NCI-H1092 treated with DMSO at 0.1 percent for 48 hours (cell line): ENCODE results near the gene HTT.

Experiments used
- DNase-seq: peaks from one replicate; lab custom pipeline; 2025; lab: John Stamatoyannopoulos, UW

HTT gene

DNA sequence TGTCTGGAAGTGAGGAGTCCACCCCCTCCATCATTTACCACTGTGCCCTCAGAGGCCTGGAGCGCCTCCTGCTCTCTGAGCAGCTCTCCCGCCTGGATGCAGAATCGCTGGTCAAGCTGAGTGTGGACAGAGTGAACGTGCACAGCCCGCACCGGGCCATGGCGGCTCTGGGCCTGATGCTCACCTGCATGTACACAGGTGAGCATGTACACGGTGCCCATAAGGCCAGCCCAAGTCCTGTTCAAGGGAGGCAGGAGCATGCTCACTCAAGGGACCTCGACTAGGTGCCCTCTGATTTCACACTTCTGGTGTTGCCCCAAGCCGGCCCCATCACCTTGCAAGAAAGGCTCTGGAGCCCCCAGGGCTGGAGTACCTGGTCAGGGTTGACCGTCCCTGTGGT, 161.1 kb downstream of the HTT start:
- no peak for DNase-seq

DNA sequence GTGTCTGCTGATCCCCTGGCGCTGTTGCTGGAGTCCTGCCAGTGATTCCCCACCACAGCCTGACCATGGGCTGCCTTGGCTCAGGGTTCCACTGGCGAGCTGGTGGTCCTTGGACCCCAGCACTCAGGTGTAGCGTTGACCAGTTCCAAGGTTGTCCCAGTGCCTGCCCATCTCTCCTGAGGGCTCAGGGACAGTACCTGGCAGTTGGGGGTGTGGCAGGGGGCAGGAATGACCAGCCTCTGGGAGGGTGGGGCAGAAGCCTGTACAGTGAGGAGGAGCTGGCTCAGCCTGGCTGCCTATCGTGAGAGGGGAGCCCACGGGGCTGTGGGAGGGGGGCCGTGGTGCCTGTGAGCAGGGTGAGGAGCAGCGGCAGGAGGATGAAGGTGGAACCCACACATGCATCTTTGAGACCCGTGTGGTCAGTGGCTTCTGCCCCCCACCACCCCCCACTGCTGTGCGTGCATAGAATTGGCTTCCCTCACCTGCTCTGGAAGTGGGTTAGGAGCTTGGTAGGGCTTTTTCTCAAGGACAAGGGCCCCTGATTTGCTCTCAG, 161.9 kb downstream of the HTT start:
- DNase-seq = no peak

DNA sequence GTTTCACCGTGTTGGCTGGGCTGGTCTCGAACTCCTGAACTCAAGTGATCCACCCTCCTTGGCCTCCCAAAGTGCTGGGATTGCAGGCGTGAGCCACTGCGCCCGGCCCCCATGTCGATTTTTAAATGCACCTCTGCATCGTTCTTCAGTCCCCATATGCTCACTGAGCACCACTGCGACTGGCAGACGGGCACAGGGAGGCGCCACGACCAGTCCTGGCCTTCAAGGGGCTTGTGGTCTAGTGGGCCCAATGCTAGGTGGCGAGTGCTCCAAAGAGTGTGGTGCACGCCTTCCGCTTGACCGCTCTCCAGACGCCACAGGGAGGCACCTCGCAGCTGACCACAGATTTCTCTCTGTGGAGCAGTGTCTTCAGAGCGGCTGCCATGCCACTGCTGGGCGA, 162.8 kb downstream of the HTT start:
- no peak for DNase-seq

DNA sequence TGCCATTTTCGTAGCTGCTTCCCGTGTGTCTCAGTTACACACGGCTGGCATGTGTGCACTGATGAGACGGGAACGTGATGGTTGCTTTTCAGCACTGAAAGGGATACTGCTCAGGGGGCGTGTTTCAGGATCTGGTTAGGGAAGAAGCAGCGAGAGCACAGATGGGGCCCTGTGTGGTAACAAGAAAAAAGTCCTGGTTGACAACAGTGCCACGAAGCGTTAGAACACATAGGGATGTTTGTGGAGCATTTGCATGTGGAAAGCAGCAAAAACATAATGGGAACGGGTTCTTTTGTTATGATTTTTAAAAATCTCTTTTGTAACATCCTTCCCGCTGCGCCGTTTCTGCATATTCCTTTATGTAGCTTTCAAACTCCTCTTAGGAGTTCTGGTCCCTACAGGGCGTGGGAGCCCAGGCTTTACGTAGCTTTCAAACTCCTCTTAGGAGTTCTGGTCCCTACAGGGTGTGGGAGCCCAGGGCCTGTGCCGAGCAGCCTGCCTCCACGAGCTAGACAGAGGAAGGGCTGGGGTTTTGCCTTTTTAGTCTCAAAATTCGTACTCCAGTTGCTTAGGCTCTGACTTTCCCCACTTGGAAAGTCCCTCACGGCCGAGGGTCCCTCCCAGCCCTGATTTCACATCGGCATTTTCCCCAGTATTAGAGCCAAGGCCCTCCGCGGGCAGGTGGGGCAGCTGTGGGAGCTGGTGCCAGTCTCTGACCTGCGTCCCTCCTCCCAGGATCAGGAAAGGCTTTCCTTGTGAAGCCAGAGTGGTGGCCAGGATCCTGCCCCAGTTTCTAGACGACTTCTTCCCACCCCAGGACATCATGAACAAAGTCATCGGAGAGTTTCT, 163.5 kb downstream of the HTT start:
- no peak for DNase-seq

DNA sequence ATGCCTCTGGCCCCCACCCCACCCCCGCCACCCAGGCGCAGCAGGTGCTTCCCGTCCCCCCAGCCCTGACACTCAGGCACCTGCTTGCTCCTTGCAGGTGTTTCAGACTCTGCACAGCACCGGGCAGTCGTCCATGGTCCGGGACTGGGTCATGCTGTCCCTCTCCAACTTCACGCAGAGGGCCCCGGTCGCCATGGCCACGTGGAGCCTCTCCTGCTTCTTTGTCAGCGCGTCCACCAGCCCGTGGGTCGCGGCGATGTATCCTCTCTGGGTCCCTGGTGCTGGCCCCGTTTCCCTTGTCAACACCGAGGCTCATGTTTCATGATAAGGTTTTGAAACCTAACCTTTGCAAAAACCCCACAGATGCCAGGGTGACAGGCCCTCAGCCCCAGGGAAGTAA, 164.2 kb downstream of the HTT start:
- DNase-seq = no peak

DNA sequence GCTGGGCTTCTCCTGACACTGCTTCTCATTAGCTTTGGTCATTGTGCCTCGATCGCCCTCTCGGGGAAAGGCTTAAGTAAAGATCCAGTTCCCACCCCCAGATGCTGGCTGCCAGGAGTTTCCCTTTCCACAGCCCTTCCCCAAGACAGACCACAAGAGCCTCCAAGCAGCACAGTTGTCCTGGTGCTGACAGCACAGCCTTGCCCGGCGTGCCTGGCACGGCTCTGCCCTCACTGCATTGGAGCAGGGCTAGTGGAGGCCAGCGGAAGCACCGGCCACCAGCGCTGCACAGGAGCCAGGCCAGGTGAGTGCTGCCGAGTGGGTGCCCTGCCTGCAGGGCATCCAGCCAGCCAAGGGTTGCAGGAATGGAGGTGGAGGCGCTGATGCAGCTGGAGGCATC, 164.8 kb downstream of the HTT start:
- no peak for DNase-seq

DNA sequence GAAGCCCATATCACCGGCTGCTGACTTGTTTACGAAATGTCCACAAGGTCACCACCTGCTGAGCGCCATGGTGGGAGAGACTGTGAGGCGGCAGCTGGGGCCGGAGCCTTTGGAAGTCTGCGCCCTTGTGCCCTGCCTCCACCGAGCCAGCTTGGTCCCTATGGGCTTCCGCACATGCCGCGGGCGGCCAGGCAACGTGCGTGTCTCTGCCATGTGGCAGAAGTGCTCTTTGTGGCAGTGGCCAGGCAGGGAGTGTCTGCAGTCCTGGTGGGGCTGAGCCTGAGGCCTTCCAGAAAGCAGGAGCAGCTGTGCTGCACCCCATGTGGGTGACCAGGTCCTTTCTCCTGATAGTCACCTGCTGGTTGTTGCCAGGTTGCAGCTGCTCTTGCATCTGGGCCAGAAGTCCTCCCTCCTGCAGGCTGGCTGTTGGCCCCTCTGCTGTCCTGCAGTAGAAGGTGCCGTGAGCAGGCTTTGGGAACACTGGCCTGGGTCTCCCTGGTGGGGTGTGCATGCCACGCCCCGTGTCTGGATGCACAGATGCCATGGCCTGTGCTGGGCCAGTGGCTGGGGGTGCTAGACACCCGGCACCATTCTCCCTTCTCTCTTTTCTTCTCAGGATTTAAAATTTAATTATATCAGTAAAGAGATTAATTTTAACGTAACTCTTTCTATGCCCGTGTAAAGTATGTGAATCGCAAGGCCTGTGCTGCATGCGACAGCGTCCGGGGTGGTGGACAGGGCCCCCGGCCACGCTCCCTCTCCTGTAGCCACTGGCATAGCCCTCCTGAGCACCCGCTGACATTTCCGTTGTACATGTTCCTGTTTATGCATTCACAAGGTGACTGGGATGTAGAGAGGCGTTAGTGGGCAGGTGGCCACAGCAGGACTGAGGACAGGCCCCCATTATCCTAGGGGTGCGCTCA, 165.8 kb downstream of the HTT start:
- DNase-seq = peak; percentile 54

DNA sequence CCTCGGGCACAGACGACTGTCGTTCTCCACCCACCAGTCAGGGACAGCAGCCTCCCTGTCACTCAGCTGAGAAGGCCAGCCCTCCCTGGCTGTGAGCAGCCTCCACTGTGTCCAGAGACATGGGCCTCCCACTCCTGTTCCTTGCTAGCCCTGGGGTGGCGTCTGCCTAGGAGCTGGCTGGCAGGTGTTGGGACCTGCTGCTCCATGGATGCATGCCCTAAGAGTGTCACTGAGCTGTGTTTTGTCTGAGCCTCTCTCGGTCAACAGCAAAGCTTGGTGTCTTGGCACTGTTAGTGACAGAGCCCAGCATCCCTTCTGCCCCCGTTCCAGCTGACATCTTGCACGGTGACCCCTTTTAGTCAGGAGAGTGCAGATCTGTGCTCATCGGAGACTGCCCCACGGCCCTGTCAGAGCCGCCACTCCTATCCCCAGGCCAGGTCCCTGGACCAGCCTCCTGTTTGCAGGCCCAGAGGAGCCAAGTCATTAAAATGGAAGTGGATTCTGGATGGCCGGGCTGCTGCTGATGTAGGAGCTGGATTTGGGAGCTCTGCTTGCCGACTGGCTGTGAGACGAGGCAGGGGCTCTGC, 166.5 kb downstream of the HTT start:
- no peak for DNase-seq

DNA sequence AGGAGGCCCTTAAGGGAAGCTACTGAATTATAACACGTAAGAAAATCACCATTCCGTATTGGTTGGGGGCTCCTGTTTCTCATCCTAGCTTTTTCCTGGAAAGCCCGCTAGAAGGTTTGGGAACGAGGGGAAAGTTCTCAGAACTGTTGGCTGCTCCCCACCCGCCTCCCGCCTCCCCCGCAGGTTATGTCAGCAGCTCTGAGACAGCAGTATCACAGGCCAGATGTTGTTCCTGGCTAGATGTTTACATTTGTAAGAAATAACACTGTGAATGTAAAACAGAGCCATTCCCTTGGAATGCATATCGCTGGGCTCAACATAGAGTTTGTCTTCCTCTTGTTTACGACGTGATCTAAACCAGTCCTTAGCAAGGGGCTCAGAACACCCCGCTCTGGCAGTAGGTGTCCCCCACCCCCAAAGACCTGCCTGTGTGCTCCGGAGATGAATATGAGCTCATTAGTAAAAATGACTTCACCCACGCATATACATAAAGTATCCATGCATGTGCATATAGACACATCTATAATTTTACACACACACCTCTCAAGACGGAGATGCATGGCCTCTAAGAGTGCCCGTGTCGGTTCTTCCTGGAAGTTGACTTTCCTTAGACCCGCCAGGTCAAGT, 167.5 kb downstream of the HTT start:
- DNase-seq = no peak

DNA sequence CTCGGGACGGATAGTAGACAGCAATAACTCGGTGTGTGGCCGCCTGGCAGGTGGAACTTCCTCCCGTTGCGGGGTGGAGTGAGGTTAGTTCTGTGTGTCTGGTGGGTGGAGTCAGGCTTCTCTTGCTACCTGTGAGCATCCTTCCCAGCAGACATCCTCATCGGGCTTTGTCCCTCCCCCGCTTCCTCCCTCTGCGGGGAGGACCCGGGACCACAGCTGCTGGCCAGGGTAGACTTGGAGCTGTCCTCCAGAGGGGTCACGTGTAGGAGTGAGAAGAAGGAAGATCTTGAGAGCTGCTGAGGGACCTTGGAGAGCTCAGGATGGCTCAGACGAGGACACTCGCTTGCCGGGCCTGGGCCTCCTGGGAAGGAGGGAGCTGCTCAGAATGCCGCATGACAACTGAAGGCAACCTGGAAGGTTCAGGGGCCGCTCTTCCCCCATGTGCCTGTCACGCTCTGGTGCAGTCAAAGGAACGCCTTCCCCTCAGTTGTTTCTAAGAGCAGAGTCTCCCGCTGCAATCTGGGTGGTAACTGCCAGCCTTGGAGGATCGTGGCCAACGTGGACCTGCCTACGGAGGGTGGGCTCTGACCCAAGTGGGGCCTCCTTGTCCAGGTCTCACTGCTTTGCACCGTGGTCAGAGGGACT, 168.8 kb downstream of the HTT start:
- no peak for DNase-seq

DNA sequence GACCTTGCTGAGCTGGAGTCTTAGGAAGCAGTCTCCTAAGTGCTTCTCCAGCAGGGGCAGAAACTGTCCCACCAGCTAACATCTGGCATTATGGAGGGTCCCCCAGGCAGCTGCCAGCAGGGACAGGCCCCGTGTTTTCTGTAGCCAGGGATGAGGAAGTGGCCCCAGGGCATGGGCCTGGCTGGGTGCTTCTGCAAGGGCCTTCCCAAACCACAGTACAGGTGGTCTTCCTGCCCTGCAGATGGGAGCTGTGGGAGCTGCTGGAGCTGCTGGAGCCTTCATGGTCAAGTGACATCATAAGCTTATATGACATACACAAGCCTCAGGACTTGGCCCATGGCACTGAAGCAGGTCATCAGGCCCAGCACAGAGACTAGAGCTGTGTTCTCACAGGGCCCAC, 169.5 kb downstream of the HTT start:
- no peak for DNase-seq

DNA sequence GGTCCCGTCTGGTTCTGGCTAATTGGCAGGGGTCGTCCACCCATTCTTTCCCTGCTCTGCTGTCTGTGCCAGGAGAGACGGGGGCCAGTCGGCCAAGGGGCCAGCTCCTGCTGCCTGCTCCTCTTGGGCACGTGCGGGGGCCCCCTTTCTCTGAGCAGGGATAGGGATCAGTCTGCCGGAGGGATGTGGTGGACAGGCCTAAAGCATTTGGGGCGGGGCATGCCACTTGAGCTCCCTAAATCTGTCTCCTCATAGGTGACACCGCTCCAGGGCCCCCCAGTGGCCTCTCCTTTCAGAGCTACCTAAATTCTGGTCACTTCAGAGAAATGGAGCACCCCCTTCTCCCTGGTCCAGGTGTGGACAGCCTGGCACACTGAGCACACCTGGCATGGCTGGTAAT, 170.3 kb downstream of the HTT start:
- DNase-seq = no peak

DNA sequence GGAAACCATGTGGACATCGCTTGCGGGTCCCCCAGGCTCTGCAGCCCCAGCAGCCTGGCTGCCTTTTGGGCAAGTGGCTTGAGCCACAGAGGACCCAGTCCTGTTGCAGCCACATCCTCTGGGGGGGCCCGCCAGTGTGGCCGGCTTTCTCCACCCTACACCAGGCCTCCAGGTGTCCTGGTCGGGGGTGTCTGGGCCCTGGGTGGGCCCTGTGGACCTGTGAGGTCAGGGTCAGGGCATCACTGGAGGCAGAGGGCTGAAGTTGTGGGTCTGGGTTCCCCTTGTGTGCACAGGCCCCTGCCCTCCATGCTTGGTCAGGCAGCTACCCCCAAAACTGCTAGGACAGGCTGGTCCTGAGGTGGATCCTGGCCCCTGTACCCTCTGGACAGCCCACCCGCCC, 171.2 kb downstream of the HTT start:
- DNase-seq = no peak

DNA sequence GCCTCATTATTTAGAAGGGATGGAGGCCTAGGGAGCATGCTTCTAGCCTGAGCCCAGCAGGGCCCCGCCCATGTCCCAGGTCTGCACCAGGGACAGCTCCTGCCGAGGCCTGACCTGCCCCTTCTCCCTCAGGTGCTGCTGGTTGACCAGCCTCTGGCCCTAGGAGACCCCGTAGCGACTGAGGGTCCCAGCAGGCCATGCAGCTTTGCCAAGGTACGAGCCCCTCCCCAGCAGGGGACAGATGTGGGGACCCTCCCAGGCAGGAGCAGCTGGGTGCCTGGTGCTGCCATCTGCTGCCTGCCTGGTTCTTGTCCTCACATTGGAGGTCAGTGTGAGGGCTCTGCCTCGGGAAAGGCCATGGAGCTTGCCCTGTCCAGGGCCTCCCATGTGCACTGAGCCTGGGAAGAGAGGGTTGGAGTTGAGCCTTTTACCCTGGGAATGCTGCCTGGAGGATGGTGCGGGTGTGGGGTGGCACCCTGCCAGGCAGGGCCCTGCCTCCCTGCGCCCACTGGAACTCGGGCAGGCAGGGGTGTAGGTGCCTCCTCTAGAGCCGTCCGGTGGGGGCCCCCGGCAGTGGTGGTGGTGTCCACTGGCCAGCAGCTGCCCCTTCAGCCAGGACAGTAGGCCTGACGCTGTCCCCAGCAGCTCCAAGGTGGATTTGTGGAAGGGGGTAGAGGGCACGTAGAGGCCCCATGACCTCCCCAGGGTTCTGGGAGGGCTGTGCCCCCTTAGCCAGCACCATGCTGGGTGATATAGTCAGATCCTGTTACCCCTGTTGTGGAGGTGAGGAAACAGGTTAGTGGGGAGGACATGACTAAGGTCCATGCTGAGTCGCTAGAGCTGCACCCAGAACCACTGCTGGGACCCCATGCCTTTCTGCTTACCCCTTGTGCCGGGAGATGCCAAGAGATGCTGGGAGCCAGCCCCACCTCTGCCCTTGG, 172.2 kb downstream of the HTT start:
- no peak for DNase-seq

DNA sequence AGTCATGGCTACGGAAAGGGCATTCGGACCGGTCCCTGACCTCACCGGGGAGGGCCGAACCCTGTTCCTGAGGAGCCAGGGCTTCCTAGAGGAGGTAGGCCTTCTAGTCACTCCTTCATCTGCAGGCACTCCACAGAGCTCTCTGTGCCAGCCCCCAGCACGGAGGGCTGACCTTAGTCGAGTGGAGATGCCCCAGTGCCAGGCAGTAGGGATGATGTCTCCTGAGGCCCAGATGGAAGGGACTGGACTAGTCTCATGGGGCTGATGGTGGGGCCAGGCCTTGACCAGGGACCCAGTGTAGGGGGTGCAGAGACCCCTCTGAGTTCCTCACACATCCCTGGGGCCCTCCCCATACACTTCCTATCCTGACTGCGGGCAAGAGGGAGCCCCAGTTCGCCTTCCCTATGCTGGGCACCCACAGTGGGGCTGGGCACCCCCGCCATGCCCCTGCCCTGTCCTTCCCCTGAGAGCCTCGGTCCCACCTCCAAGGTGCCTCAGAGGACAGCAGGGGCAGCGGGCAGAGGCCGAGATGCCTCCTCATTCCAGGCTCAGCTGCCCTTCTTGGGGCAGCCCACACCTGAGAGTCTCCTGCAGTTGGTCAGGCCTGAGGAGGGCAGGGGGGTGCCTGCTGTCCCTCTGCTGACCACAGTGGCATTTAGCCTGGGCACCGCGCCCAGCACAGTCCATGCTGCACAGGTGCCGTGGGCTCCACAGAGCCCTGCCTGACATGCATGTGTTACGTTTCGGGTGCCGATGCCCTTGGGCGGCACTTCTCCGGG, 173.1 kb downstream of the HTT start:
- DNase-seq = no peak

DNA sequence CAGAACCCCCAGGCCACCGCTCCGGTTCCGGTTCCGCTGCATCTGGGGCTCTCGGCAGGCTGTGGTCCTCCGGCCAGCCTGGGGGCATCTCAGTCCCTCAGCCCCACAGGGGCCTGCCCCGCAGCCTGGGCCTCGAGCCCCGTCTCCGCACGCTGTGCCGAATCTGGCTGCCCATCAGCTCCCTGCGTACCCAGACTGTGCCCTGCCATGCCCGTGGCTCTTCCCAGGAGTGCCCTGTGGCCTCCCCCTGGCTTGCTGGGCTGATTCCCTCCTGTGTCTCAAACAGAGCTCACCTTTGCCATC, 173.6 kb downstream of the HTT start:
- DNase-seq = no peak

DNA sequence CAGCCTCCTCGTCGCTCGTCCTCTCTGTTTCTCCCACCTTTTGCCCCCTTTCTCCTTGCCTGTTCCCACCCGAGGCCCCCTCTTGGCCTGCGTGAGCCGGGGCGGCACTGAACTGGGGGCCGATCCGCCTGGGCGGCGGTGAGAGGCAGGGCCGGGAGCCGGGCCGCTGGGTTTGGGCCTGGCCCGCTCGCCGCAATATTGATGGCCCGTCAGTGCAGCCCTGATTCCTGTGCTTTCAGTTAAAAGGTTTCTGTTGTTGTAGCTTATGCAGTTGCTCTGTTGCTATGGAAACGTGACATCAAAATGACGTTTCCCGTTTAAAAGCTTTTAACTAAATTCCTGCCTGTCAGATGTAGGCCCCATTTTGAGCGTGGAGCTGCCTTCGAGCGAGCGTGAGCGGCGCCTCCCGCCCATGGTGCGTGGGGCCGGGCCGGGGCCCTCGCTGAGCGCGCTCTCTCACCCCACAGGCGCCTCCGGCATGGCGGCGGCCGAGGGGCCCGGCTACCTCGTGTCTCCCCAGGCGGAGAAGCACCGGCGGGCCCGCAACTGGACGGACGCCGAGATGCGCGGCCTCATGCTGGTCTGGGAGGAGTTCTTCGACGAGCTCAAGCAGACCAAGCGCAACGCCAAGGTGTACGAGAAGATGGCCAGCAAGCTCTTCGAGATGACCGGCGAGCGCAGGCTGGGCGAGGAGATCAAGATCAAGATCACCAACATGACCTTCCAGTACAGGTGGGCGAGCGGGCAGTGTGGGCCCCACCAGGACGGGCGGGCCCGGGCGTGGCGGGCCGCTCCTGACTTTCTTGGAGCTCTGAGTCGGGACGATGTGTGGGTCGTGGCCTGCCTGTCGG, 174.6 kb downstream of the HTT start, which contains the start of gene MSANTD1:
Gene MSANTD1 (plus strand): TSS at position 349 of the 851 bp plus-strand sequence. CDS start 64 bp downstream, at position 413.
- no peak for DNase-seq

DNA sequence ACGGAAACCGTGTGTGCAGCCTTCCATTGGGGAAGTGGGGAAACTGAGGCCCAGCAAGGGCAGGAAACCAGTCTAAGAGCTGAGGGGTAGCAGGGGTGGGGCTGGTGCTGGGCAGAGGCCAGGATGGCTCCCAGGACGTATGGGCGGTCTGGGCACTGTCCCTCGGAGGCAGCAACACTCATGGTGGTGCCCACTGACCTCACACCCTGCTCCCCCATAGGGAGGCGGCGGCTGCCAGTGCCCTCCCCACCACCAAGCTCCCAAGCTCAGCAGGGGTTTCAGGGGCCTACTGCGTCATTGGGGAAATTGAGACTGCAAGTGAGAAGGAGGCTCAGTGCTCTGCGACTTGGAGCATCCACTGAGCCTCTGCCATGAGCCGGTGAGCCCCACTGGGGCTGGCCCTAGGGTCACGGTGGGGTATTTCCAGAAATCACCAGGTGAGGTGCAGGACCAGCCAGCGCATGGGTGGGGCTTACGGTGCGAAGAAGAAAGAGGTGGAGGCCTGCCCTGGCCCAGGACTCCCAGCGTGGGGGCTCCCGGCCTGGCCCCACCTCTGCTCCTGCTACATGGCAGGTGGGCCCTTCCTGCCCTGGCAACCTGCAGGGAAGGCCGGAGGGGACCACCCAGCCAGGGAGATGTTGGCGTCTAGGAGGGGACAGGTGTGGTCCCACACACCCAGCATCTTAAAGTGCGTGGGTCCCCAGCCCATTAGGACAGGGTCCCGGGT, 175.4 kb downstream of the HTT start:
- DNase-seq = no peak
